ENCODE results near the gene RNF217.

- TF ChIP-seq CTCF (optimal IDR thresholded peaks at IDR 0.05 in 1 of 3, IDR thresholded peaks at IDR 0.05 in 1 of 3, conservative IDR thresholded peaks at IDR 0.05 in 1 of 3; ENCODE audit: extremely low read depth in 1 of 3, insufficient read depth in 2 of 3, low read length in 3 of 3) (no peak), EZH2 (IDR thresholded peaks at IDR 0.05; ENCODE audit: low read length) (no peak)
These were observed 34.2 kb downstream of the RNF217 start for GRCh38 chr6:124996411-124996810.
